ENCODE results near the gene VIPR1.

The VIPR1 gene

DNA sequence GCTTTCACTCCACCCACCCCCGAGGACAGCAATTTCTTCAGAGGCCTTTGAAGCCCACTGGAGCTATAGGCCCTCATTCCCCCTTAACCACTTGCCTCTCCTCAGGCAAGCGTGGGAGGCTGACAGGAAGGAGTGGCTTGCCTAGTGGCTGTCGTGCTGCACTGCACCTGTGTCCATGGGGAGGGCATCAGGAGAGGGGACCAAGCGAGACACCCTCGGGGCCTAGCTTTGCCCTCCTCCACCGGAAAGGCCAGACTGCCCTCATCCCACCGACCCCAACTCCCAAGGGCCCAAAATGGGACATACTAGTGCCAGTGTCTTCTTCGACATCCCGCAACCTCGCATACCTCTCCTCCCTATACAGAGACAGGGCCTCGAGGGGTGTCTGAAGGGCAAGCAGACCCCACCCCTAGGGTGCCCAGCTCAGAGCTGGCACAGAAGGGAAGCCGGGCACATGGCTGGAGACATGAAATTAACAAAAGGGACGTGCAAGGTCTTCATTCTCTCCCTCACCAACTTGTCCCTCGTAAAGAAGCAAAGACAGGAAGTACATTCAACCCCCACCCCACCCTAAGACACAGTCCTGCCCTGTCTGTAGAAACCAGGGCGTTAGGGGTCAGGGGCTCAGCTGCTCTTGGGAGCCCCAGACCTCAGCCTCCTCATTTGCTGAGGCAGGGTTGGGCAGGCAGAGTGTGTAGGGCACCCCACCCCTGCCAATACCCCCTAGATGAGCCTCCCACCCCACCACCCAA, 24.3 kb downstream of the VIPR1 start:
- Histone ChIP-seq H3K4me3 (ENCODE audit: low read length) (no peak overlapping the region), H3K36me3 (ENCODE audit: control insufficient read depth, low read depth, low read length) (no peaks in the 10 kb centered on the region), H3K4me1 (ENCODE audit: control insufficient read depth, low read depth, low read length) (no peaks in the 10 kb centered on the region), H3K9ac (ENCODE audit: low read length) (no peak overlapping the region), H3K27ac (ENCODE audit: low read length) (no peak overlapping the region), H3K9me3 (ENCODE audit: control insufficient read depth, low read depth, low read length) (no peaks in the 10 kb centered on the region), H3K27me3 (ENCODE audit: control insufficient read depth, insufficient read depth, low read length) (no peaks in the 10 kb centered on the region)

DNA sequence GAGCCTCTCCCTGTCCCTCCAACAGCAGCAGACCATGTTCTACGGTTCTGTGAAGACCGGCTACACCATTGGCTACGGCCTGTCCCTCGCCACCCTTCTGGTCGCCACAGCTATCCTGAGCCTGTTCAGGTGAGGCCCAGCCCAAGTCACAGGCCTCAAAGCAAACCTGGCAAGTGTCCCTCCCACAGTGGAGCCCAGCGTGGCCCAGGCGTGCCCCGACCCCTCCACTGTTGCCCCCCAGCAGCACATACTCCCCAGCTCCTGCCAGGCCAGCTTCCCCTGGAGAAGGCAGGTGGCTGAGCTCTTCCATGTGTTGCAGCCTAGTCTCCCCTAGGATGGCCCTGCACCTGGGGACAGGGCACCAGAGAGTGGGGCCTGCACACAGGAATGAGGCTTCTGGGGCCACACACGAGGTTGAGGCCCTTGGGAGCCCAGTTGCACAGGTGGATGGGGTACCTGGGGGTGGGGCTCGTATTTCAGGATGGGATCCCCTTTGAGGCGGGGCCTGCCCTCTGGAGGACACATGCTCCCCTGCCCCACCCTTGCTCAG, 25.0 kb downstream of the VIPR1 start:
- Histone ChIP-seq H3K36me3 (ENCODE audit: control insufficient read depth, low read depth, low read length) (no peaks in the 10 kb centered on the region), H3K9me3 (ENCODE audit: control insufficient read depth, low read depth, low read length) (no peaks in the 10 kb centered on the region), H3K27ac (ENCODE audit: low read length) (no peak overlapping the region), H3K9ac (ENCODE audit: low read length) (no peak overlapping the region), H3K27me3 (ENCODE audit: control insufficient read depth, insufficient read depth, low read length) (no peaks in the 10 kb centered on the region), H3K4me1 (ENCODE audit: control insufficient read depth, low read depth, low read length) (no peaks in the 10 kb centered on the region), H3K4me3 (ENCODE audit: low read length) (no peak overlapping the region)

DNA sequence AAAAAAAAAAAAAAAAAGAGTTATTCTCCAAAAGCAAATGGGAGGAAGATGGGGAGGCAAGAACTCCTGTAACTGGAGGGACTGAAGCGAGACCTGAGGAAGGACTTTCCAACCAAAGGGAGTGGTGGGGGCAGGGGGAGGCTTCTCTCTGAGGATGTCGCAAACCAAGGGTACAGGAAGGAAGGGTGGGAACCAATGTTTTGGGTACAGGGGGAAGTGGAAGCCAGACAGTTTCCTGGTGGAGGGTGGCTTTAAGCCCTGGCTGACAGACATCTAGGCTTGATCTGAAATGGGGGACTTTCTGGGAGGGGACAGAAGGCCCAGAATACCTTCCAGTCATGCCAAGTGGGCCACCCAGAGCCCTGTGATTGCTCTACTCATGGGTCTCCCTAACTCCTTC, 27.0 kb downstream of the VIPR1 start:
- peaks cover 2% of the 10 kb centered on the region for H3K4me1 ChIP-seq (ENCODE audit: control insufficient read depth, low read depth, low read length)
- no peak overlapping the region for H3K4me3 ChIP-seq (ENCODE audit: low read length)
- H3K36me3 ChIP-seq (ENCODE audit: control insufficient read depth, low read depth, low read length), result no peaks in the 10 kb centered on the region
- H3K27ac ChIP-seq (ENCODE audit: low read length), result no peak overlapping the region
- no peaks in the 10 kb centered on the region for H3K9me3 ChIP-seq (ENCODE audit: control insufficient read depth, low read depth, low read length)
- no peak overlapping the region for H3K9ac ChIP-seq (ENCODE audit: low read length)
- H3K27me3 ChIP-seq (ENCODE audit: control insufficient read depth, insufficient read depth, low read length), result no peaks in the 10 kb centered on the region

DNA sequence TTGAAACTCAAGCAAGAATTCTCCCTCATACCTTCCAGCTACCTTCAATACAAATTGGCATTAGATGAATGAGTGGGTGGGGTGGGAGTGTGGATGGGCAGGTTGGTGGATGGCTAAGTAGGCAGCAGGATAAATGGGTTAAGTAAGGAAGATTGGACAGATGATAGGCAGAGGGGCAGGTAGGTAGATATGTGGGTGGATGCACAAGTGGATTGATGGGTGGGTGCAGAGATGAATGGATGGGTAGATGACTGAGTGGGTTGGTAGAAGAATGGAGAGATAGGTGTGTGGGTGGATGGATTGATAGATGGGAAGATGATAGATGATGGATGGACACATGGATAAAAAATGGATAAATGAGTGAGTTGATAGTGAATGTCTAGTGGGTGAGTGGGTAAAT, 27.6 kb downstream of the VIPR1 start:
- no peaks in the 10 kb centered on the region for H3K9me3 ChIP-seq (ENCODE audit: control insufficient read depth, low read depth, low read length)
- no peak overlapping the region for H3K27ac ChIP-seq (ENCODE audit: low read length)
- no peaks in the 10 kb centered on the region for H3K27me3 ChIP-seq (ENCODE audit: control insufficient read depth, insufficient read depth, low read length)
- H3K36me3 ChIP-seq (ENCODE audit: control insufficient read depth, low read depth, low read length), result no peaks in the 10 kb centered on the region
- peaks cover 2% of the 10 kb centered on the region for H3K4me1 ChIP-seq (ENCODE audit: control insufficient read depth, low read depth, low read length)
- H3K4me3 ChIP-seq (ENCODE audit: low read length), result no peak overlapping the region
- H3K9ac ChIP-seq (ENCODE audit: low read length), result no peak overlapping the region

DNA sequence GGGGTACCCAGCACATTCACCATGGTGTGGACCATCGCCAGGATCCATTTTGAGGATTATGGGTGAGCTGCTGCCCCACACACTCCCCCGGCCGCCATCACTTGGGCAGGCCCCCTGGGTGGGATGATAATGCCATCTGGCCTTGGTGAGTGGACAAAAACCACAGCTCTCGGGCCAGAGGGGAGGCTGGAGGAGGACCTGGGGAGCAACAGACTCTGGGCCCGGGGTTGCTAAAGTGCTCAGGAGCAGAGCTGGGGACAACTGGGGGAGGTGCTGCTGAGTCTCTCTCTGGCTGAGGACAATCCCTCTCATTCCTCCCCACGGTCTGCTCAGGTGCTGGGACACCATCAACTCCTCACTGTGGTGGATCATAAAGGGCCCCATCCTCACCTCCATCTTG, 29.0 kb downstream of the VIPR1 start:
- no peaks in the 10 kb centered on the region for H3K27me3 ChIP-seq (ENCODE audit: control insufficient read depth, insufficient read depth, low read length)
- no peaks in the 10 kb centered on the region for H3K9me3 ChIP-seq (ENCODE audit: control insufficient read depth, low read depth, low read length)
- H3K36me3 ChIP-seq (ENCODE audit: control insufficient read depth, low read depth, low read length), result no peaks in the 10 kb centered on the region
- no peak overlapping the region for H3K4me3 ChIP-seq (ENCODE audit: low read length)
- H3K4me1 ChIP-seq (ENCODE audit: control insufficient read depth, low read depth, low read length), result peaks cover 10% of the 10 kb centered on the region
- H3K27ac ChIP-seq (ENCODE audit: low read length), result no peak overlapping the region
- H3K9ac ChIP-seq (ENCODE audit: low read length), result no peak overlapping the region

DNA sequence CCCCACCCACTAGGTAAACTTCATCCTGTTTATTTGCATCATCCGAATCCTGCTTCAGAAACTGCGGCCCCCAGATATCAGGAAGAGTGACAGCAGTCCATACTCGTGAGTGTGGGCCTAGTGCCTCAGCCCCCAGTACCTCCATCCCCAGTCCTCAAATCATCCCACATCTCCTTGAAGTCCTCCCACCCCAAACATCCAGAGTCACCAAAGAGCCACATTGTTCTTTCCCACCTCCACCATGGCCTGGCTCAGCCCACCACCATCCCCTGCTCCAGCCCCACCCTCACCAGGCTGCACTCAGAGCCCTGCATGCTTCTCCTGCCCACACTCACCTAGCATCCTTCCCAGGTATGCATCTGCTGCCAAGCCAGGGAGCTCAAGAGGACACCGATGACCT, 29.8 kb downstream of the VIPR1 start:
- Histone ChIP-seq H3K27me3 (ENCODE audit: control insufficient read depth, insufficient read depth, low read length) (no peaks in the 10 kb centered on the region), H3K36me3 (ENCODE audit: control insufficient read depth, low read depth, low read length) (no peaks in the 10 kb centered on the region), H3K9ac (ENCODE audit: low read length) (no peak overlapping the region), H3K4me1 (ENCODE audit: control insufficient read depth, low read depth, low read length) (peaks cover 10% of the 10 kb centered on the region), H3K4me3 (ENCODE audit: low read length) (no peak overlapping the region), H3K27ac (ENCODE audit: low read length) (no peak overlapping the region), H3K9me3 (ENCODE audit: control insufficient read depth, low read depth, low read length) (no peaks in the 10 kb centered on the region)

DNA sequence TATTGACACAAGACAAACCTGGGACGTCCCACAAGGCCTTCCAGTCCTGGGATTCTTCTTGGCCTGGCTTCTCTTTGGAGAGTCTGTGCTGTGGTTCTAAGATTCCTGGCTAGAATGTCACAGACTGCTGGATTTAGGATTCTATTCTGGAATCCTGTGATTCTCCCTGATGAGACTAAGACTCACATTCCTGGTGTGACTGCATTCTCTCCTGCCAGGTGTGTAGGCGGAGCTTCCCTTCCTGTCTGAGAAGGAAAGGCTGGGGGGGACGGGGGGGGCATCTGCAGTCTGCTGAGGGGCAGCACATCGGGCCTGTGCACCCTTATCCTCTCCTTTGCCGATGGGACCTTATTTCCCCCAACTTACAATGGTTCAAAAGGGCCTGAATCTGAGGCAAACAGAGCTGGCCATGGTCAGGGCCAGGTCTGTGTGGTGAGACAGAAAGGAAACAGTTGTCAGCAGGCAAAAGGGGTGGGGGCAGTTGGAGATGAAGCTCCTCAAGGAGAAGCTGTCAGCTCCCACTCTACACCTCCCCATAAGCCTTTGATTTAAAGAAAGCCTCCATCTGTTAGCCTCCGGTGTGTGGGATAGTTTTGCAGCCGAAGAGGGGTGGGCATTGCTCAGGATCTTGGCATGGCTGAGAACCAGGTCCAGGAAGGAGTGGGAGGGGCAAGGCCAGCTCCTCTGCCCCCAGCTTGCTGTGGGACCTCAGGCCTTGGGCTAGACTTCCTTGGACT, 30.9 kb downstream of the VIPR1 start:
- Histone ChIP-seq H3K4me1 (ENCODE audit: control insufficient read depth, low read depth, low read length) (peaks cover 10% of the 10 kb centered on the region), H3K9ac (ENCODE audit: low read length) (no peak overlapping the region), H3K36me3 (ENCODE audit: control insufficient read depth, low read depth, low read length) (no peaks in the 10 kb centered on the region), H3K27ac (ENCODE audit: low read length) (no peak overlapping the region), H3K9me3 (ENCODE audit: control insufficient read depth, low read depth, low read length) (no peaks in the 10 kb centered on the region), H3K27me3 (ENCODE audit: control insufficient read depth, insufficient read depth, low read length) (no peaks in the 10 kb centered on the region), H3K4me3 (ENCODE audit: low read length) (no peak overlapping the region)

DNA sequence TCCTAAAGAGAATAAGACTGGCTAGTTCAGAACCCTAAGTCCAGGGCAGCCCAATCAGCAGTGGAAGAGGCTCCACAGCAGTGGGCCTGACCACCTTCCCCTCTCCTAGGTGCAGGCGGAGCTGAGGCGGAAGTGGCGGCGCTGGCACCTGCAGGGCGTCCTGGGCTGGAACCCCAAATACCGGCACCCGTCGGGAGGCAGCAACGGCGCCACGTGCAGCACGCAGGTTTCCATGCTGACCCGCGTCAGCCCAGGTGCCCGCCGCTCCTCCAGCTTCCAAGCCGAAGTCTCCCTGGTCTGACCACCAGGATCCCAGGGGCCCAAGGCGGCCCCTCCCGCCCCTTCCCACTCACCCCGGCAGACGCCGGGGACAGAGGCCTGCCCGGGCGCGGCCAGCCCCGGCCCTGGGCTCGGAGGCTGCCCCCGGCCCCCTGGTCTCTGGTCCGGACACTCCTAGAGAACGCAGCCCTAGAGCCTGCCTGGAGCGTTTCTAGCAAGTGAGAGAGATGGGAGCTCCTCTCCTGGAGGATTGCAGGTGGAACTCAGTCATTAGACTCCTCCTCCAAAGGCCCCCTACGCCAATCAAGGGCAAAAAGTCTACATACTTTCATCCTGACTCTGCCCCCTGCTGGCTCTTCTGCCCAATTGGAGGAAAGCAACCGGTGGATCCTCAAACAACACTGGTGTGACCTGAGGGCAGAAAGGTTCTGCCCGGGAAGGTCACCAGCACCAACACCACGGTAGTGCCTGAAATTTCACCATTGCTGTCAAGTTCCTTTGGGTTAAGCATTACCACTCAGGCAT, 33.7 kb downstream of the VIPR1 start:
- Histone ChIP-seq H3K9me3 (ENCODE audit: control insufficient read depth, low read depth, low read length) (no peaks in the 10 kb centered on the region), H3K4me1 (ENCODE audit: control insufficient read depth, low read depth, low read length) (peaks cover 10% of the 10 kb centered on the region), H3K4me3 (ENCODE audit: low read length) (no peak overlapping the region), H3K27ac (ENCODE audit: low read length) (no peak overlapping the region), H3K36me3 (ENCODE audit: control insufficient read depth, low read depth, low read length) (no peaks in the 10 kb centered on the region), H3K27me3 (ENCODE audit: control insufficient read depth, insufficient read depth, low read length) (no peaks in the 10 kb centered on the region), H3K9ac (ENCODE audit: low read length) (no peak overlapping the region)

DNA sequence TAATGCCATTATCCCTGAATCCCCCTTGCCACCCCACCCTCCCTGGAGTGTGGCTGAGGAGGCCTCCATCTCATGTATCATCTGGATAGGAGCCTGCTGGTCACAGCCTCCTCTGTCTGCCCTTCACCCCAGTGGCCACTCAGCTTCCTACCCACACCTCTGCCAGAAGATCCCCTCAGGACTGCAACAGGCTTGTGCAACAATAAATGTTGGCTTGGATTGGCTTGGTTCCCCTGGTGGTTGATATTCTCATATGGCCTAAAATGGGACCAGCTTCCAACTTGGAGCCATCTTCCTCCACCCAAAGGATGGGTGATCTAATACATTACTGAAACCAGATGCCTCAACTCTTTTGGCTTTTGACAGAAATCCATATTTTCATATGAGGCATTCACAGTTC, 34.9 kb downstream of the VIPR1 start:
- H3K27ac ChIP-seq (ENCODE audit: low read length), result no peak overlapping the region
- H3K27me3 ChIP-seq (ENCODE audit: control insufficient read depth, insufficient read depth, low read length), result no peaks in the 10 kb centered on the region
- no peaks in the 10 kb centered on the region for H3K36me3 ChIP-seq (ENCODE audit: control insufficient read depth, low read depth, low read length)
- H3K9ac ChIP-seq (ENCODE audit: low read length), result no peak overlapping the region
- H3K4me3 ChIP-seq (ENCODE audit: low read length), result no peak overlapping the region
- no peaks in the 10 kb centered on the region for H3K9me3 ChIP-seq (ENCODE audit: control insufficient read depth, low read depth, low read length)
- peaks cover 10% of the 10 kb centered on the region for H3K4me1 ChIP-seq (ENCODE audit: control insufficient read depth, low read depth, low read length)

DNA sequence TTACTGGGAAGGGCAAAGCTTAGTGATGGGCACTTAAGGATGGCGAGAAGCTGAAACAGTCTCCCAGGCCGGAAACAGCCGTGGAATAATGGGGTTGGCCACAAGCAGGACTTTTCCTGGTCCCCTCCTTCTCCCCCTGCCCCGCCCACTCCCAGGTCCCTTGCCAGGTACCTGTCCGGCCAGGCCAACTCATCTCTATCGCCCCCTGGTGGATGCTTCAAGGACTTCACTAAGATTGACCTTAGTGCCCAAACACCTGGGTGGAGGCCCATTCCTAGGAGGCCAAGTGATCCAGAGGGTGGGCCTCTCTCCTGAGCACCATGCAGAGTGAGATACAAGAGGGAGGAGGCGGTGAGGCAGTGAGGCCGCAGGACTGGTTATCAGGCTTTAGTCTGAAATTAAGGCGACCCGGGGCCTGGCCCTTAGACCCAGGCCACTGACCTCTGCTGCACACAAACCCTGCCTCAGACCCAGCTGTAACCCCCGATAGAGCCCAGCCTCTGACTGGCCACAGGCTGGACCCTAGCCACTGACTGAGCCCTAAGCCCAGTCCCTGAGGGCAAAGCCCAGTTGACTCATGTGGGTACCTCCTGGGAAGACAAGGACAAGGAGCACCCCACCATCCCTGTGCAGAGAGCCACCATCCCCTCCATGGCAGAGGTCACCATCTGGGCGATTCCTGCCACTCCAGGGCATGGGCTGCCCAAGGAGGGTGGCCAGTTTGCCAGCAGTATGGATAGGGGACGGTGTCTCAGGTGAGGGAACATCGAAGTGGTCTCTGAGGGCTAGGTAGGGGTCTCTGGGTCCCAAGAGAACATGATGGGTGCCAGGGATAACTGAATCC, 37.6 kb downstream of the VIPR1 start:
- Histone ChIP-seq H3K27me3 (ENCODE audit: control insufficient read depth, insufficient read depth, low read length) (no peaks in the 10 kb centered on the region), H3K36me3 (ENCODE audit: control insufficient read depth, low read depth, low read length) (no peaks in the 10 kb centered on the region), H3K4me1 (ENCODE audit: control insufficient read depth, low read depth, low read length) (peaks cover 7% of the 10 kb centered on the region), H3K4me3 (ENCODE audit: low read length) (no peak overlapping the region), H3K9ac (ENCODE audit: low read length) (no peak overlapping the region), H3K9me3 (ENCODE audit: control insufficient read depth, low read depth, low read length) (no peaks in the 10 kb centered on the region), H3K27ac (ENCODE audit: low read length) (no peak overlapping the region)

DNA sequence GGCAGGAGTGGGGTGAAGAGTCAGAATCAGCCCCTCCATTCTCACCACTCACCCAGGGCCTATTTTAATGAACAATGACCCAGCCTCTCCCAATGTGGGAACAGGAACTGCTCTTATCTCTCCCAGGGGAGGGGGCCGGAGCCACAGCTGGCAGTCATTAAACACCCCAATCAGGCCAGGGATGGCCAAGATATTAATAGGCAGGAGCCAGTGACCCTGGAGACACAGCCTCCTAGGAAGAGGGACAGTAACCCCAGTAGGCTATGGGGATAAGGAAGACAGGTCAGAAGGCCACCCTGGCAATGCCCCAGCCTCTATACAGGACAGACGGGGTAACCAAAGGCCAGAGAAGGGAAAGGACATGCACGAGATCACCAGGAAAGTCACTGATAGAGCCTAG, 38.6 kb downstream of the VIPR1 start:
- Histone ChIP-seq H3K27ac (ENCODE audit: low read length) (no peak overlapping the region), H3K4me3 (ENCODE audit: low read length) (no peak overlapping the region), H3K9ac (ENCODE audit: low read length) (no peak overlapping the region)

More for the DNA sequence above, 38.6 kb downstream of the VIPR1 start:
- H3K9me3 ChIP-seq (ENCODE audit: control insufficient read depth, low read depth, low read length), result no peaks in the 10 kb centered on the region
- H3K36me3 ChIP-seq (ENCODE audit: control insufficient read depth, low read depth, low read length), result no peaks in the 10 kb centered on the region
- no peaks in the 10 kb centered on the region for H3K27me3 ChIP-seq (ENCODE audit: control insufficient read depth, insufficient read depth, low read length)
- H3K4me1 ChIP-seq (ENCODE audit: control insufficient read depth, low read depth, low read length), result peaks cover 1% of the 10 kb centered on the region

Data from iPS-18a (cell line).